Esophagus mucosa (tissue), 1 donor: ENCODE results near the gene LRP6. TPM values are rescaled to one million over a fixed set of nuclear protein-coding genes. Genes with fewer than 3 reads are reported as not detected.
"Not testable (repeated sequence)": the region's sequence is repeated elsewhere in the genome, so short reads cannot be mapped to it uniquely, and the experiment has no call there.

Source experiments
- ATAC-seq: fragments of 200-7000 bp; cut with Tn5 transposase; one replicate; pipeline ENCODE4 v1.9.1; 2020
- total RNA-seq: library from RNA; stranded (reverse); gene quantifications from one replicate; pipeline ENCODE4 v1.2.4, GENCODE V29; 2023
- donor health status: DM: yes; HTN: yes; CAD: no.

The LRP6 gene
- total RNA-seq, 1 donor from 2014 or later = 12.9 TPM

- ATAC-seq = not testable (repeated sequence)
Measured at GRCh38 chr12:12110923-12111555, 155.8 kb downstream of the LRP6 start.

DNA sequence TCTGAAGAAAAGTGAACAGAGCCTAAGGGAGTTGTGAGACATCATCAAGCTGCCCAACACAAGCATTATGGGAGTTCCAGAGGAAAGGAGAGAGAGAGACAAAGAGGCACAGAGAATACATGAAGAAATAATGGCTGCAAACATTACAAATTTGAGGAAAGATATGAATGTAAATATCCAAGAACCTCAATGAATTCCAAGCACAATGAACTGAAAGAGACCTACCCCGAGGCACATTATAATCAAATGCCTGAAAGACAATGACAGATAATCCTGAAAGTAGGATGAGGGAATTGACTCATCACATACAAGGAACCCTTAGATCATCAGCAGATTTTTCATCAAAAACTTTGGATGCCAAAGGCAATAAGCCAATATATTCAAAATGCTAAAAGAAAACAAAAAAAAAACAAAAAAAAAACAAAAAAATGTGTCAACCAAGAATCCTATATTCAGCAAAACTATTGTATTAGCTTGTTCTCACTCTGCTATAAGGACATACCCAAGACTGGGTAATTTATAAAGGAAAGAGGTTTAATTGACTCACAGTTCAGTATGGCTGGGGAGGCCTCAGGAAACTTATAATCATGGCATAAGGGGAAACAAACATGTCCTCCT lies 158.3 kb downstream of the LRP6 start:
- no peak for ATAC-seq

GRCh38 chr12:12107678-12108077 lies 159.2 kb downstream of the LRP6 start:
- no peak for ATAC-seq

DNA sequence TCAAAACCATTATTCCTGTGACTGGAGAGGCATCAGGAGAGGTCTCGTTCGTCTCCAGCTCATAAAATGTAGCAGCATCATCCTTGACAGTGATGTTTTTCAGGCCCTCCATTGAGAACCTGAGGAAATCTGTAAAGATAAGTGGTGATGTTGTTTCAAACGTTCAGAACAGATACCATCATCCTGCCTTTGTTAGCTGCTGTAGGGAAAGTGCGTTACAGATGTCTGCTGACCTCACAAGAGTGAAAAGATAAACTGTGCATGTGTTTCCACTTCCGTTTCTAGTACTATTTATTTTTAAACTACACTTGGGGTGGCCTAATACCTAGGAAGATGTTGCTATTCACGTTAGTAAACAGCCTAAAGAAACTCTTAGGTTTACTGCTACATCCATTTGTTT lies 167.7 kb downstream of the LRP6 start:
- ATAC-seq = no peak

DNA sequence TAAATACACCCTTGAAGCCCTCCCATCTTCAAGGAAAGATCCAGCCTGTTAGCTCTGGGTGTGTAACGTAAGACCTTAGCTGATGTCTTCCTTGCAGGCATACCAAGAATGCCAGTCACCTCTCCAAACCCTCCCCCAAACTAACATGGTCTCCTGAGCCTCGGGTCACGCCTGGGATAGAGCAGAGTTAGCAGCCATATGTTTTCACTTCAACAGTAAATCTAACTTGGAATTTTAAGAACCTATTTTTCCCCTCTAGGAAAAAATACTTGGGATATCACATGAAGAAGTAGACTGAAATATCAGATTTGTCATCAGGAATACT lies 168.2 kb downstream of the LRP6 start:
- no peak for ATAC-seq

DNA sequence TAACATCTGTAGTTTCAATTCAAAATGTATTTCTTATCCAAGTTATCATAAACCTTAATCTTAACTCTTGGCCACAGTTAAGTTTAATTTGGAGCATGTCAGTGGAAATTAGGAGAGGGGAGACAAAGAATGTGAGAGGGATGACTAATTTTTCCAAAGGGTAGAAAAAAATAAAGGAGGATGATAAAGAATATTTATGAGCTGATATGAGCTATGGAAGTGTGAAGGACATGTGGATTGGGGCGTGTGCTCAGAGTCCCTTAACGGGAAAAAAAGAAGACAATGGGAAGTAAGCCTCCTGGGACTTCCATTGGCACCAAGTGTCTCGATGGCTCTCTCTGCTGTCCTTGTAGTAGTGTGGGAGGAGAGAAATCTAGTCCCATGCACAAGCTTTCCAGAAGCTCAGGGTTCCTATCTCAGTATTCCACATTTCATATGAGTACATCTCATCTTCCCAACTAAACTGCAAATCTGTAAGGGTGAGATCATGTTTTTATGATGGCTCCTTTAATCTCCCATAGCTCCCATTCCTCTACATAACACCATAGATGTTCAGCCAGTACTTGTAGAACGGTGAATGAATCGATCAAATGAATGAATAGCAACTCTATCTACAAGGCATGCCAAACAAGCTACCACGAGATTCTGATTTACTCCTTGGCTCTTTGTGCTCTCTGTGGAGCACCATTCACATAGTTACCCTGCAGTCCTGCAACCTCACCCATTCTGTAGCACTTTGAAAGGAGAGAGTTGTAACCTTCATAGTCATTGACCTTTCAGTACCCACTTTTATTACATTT lies 168.8 kb downstream of the LRP6 start:
- no peak for ATAC-seq

- no peak for ATAC-seq
Measured at GRCh38 chr12:12095021-12095420, 171.8 kb downstream of the LRP6 start.

- no peak for ATAC-seq
Measured at GRCh38 chr12:12094481-12094880, 172.4 kb downstream of the LRP6 start.

- ATAC-seq = peak; percentile 20
Measured at GRCh38 chr12:12091977-12092663, 174.7 kb downstream of the LRP6 start.

DNA sequence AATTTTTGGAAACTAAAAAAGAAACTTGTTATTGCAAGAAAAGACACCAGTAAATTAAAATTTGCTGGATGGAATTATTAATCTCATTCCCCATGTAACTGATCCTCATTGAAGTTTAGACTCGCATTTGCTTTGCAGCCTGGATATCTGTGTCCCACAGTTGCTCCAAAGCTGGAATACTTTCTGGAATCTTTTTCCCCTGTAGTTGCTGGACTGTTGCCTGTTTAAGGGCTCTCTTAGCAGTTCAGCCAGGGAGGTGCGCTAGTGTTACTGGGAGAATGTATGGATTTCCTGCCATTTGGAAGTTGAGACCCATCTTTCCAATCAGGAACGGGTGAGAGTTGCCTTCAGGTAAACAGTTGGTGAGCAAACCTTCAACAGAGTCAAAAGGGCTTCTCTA lies 175.8 kb downstream of the LRP6 start:
- ATAC-seq = no peak

DNA sequence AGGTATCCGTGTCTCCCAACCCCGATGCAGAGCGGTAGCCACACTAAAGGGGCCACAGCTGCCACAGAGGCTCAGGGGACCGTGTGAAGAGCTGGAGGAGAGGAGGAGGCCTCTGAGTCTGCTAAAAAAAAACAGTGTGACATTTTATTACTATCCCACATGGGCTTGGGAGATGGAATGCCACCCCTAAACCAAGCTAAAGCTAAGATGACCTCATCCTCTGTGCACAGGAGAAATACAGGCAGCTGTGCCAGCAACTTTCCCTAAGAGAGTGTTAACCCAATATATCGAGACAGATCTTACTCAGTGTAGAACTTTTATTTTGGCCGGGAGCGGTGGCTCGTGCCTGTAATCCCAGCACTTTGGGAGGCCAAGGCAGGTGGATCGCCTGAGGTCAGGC lies 178.1 kb downstream of the LRP6 start:
- no peak for ATAC-seq

- no peak for ATAC-seq
Measured at GRCh38 chr12:12088147-12088546, 178.7 kb downstream of the LRP6 start.

DNA sequence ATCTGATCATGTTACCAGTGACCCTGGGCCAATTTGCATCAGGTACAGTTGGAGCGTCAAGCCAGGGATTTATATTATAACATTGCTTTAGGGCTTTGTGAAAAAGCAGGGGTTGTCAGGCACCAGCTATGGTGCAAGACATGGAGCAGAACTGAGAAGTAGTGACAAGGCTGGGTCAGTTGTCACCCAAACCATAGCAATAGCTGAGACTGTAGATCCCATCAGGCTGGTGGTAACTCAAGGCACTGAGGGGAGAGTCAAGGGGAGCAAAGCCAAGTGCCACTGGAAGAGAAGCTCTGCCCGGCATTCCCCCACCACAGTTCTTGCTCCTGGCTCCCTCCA lies 179.2 kb downstream of the LRP6 start:
- ATAC-seq = no peak

GRCh38 chr12:12086973-12087692 lies 179.7 kb downstream of the LRP6 start:
- no peak for ATAC-seq

DNA sequence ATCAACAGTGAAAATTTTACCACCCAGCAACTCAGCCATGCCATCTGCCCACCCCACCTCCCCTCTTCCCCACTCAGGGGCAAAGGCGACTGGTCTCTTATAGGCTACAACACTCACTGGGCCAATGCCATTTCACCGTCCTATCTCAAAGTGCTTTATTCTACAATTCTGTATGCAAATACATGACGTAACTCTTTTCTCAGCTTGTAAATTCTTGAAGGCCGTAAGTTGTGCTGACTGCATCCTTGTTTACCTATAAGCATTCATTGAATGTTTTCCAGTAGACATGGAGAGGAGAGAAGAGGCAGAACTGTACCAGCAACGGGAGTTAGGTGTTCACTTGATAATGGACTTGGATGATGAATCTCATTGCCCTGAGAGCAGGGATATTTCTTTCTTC lies 180.5 kb downstream of the LRP6 start:
- ATAC-seq = no peak

GRCh38 chr12:12083688-12084087 lies 183.2 kb downstream of the LRP6 start:
- no peak for ATAC-seq

- peak; percentile 37 for ATAC-seq
Measured at GRCh38 chr12:12081836-12082497, 184.9 kb downstream of the LRP6 start.

GRCh38 chr12:12079291-12079690 lies 187.6 kb downstream of the LRP6 start:
- ATAC-seq = no peak

GRCh38 chr12:12072064-12072760 lies 194.6 kb downstream of the LRP6 start:
- peak; percentile 29 for ATAC-seq

DNA sequence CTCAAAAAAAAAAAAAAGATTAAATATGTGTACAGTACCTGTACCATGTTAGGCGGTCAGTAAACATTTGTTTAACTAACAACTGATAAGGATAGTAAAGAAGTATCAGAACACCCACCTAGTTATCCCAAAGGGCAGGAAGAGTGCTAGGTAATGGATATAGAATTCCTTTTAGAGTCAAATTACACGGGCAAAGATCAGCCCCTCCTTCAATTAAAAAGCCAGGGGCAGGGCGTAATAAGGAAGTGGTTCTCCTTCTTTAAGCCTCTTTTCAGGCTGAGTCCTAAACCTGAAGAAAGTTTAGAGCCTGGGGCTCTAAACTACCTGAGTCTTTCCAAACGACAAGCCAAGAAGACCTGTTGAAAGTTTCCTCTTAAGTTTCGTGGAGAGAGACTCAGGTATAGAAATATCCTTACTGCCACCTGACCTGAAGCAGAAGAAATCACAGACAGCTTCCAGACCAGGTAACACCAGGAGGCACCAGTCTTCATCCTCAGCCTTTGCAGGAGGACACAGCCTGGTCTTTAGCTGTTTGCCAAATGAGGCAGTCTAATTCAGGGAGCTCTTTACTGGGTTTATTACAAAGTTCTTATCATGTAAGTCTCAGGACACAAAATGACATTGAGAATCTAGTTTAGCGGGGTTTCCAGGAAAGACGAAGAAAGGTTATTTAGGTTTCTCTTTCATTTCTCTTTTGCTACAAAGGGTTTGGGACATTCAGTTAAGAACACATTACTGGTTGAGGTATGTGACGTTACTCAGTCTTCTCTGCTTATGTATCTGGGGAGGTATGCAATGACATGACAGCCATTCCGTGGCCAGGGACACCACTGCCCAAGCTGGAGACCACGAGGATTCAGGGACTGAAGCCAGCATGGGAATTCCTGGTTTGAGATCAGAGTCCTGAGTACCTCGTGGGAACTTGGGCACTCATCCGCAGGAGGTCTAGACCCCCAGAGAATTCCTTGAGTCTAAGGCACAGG lies 195.9 kb downstream of the LRP6 start, which contains the start of gene BCL2L14:
Gene BCL2L14 (plus strand): TSS at position 266 of the 983 bp plus-strand sequence. CDS start 8,367 bp downstream, outside the sequence.
- ATAC-seq = peak; percentile 50
